ENCODE results near the gene EPS8L1.
"Not testable (repeated sequence)": the region's sequence is repeated elsewhere in the genome, so short reads cannot be mapped to it uniquely, and the experiment has no call there.

EPS8L1 gene

DNA sequence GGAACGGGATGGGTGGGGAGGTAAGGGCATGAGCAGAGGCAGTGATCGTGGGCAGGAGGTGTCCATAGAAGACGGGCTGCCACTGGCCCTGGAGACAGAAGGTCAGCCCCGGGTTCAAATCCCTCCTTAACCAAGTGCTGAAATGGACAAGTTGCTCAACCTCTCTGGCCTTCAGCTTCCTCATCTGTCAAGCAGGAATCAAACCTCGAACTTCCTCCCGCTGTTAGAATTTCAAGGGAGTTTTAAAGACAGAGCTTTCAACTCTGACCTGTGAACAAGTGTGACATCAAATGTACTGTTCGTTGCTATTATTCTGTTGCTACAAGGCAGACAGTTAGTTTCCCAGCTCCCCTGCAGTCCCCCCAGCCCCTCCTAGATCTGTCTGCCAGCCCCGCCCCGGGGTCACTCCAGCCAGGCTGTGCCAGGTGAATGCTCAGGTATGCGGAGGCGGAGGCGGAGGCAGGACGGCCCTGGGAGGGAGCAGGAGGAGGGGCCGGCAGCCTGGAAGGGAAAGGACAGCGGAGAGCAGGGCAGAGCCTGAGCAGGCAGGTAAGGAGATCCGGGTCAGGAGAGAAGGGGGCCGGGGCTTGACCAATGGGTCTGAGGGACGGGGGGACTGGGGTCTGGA is at the start of gene EPS8L1:
EPS8L1 (plus strand) TSS at position 499 of the 628 bp plus-strand sequence. CDS start 576 bp downstream, outside the sequence.
- DNase-seq = no peak

DNA sequence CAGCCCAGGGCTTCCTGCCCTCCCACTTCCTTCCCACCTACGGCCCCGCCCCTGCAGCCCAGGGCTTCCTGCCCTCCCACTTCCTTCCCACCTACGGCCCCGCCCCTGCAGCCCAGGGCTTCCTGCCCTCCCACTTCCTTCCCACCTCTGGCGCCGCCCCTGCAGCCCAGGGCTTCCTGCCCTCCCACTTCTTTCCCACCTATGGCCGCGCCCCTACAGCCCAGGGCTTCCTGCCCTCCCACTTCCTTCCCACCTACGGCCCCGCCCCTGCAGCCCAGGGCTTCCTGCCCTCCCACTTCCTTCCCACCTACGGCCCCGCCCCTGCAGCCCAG is 48.6 kb upstream of the EPS8L1 start:
- DNase-seq = not testable (repeated sequence)

DNA sequence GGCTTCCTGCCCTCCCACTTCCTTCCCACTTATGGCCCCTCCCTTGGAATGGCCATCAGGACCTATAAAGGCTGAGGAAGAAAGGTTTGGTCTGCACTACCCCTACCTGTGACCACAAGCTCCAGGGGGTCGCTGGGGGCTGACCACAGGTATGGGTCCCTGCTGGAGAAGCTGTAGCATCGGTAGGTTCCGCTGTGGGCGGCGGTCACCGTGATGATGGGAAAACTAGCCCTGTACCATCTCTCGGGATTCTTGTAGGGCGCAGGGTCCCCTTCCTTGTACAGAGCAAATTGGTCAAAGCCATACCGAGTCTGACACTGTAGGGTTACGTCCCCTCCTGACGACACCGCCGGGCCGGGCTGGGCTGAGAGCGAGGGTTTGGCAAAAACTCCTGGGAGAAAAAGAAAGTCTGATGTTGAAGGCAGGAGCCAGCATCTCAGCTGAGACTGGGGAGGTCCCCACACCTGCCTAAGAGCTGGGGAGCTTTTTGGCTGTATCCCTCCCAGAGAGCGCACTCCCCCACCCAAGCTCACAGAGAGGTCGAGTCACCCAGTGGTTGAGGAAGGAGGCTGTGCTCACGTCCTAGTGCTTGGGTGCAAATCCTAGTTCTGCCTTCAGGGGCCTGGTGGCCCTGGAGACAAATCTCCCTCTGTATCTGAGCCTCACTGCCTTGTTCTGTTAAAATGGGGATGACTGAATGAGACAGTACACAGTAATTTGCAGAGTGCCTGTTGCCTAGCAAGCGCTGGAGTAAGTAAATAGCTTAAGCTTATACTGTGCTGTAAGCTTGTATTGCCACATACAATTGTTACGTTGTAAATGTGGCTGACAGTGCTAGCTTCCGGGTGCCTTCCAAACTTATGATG is 48.0 kb upstream of the EPS8L1 start:
- no peak for DNase-seq

- DNase-seq = no peak
Observed at GRCh38 chr19:55028757-55029156, 46.9 kb upstream of the EPS8L1 start.

DNA sequence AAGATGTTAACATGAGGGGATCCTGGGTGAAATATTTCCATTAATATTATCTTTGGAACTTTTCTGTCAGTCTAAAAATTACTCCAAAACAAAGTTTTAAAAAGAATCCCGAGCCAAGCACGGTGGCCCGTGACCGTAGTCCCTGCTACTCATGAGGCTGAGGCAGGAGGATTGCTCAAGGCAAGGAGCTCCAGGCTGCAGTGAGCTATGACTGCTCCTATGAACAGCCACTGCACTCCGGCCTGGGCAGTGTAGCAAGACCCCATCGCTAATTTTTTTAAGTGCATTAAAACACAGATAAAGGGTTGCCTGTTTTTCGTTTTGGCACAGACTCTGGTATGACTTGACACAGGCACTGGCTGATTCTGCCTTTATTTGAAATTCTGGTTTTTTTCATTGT is 44.5 kb upstream of the EPS8L1 start:
- DNase-seq = no peak

DNA sequence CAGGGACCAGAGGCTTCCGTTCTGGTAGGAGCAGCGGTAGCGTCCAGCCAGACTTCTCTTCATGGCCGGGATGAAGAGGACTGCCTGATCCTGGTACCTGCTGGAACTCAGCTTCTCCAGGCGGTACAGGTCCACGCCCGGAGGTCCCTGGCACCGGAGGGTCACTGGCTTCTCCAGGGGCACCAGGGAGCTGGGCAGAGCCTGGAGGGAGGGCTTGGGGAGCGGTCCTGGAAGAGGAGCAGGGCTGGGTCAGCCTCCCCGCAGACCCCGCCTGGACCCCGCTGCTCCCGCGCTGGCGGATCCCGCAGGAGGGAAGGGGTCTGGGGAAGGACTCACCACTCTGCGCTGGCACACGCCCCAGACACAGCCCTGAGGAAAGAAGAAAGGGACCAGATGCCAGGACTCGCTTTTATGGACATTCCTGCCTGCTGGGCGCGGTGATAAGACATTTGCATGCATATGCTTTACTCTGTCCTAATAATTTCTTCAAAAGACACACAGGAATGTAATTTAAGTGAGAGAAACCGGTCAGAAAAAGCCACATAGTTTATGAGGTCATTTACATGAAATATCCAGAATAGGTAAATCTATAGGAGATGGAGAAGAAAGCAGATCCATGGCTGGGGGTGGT is 43.4 kb upstream of the EPS8L1 start:
- no peak for DNase-seq

DNA sequence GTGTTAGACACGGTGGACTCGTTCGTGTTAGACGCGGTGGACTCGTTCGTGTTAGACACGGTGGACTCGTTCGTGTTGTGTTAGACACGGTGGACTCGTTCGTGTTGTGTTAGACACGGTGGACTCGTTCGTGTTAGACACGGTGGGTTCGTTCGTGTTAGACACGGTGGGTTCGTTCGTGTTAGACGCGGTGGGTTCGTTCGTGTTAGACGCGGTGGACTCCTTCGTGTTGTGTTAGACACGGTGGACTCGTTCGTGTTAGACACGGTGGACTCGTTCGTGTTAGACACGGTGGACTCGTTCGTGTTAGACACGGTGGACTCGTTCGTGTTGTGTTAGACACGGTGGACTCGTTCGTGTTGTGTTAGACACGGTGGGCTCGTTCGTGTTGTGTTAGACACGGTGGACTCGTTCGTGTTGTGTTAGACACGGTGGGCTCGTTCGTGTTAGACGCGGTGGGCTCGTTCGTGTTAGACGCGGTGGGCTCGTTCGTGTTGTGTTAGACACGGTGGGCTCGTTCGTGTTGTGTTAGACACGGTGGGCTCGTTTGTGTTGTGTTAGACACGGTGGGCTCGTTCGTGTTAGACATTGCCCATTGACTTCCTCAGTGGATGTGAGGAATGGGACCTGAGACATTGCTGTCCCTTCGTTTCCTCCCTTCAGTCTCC is 42.6 kb upstream of the EPS8L1 start:
- not testable (repeated sequence) for DNase-seq

DNA sequence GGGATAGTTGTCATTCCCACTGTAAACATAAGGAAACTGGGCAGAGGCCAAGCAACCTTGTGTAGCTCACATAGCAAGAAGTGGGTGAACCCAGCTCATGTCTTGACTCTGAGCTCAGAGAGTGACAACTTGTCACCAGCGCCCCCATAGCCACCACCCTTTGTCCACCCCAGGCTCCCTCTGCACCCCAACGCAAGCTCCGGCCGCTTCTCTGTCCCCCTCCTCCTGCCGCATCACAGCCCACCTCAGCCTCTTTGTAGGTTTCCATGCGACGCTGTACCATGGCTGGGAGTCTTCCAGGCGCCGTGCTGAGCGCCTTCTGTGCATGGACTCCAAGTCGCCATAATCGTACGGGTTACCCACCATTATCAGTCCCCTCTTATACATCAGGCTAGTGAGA is 40.9 kb upstream of the EPS8L1 start:
- DNase-seq = no peak

DNA sequence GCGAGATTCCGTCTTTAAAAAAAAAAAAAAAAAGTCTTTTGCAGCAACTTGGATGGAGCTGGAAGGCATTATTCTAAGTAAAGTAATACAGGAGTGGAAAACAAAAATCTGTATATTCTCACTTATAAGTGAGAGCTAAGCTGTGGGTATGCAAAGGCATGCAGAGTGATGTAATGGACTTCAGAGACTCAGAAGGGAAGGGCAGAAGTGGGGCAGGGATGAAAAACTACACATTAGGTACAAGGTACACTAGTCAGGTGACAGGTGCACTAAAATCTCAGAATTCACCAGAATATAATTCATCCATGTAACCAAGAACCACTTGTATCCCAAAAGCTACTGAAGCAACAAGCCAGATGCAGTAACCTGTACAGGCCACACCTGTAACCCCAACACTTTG is 39.6 kb upstream of the EPS8L1 start:
- DNase-seq = no peak

DNA sequence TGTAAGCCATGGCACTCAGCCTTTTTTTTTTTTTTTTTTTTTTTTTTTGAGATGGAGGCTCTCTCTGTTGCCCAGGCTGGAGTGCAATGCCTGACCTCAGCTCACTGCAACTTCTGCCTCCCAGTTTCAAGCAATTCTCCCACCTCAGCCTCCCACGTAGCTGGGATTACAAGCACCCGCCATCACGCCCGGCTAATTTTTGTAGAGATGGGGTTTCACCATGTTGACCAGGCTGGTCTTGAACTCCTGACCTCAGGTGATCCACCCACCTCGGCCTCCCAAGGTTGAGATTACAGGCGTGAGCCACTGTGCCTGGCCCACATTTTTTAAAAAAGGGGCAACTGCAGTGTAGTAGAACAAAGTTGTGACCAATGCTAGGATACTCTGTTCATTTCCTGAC is 38.1 kb upstream of the EPS8L1 start:
- not testable (repeated sequence) for DNase-seq

DNA sequence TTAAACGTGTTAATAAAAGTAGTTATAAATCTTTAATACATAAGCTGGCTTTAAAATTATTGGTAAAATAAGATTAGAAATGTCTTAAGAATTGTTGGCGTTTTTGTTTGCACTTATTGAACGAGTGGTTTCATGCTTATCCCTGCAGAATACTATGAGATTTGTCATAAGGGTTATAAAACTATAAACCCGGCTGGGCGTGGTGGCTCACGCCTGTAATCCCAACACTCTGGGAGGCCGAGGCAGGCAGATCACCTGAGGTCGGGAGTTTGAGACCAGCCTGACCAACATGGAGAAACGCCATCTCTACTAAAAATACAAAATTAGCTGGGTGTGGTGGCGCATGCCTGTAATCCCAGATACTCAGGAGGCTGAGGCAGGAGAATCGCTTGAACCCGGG is 35.0 kb upstream of the EPS8L1 start:
- not testable (repeated sequence) for DNase-seq

DNA sequence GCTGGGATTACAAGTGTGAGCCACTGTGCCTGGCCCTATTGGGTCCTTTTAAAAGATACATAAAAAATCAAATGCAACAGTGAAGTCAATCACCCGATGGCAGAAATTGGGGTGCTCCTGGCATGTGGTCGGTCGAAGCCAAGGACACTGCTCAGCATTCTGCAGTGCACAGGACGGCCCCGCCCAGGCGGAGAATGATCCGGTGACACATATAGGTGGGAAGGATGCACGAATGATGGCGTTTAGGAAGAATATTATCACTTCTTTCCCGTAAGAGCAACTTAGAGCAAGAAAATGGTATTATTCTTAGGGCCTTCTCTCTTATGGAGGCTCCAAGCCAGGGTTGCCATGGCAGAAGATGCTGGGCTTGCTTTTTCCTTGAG is 34.4 kb upstream of the EPS8L1 start:
- no peak for DNase-seq

DNA sequence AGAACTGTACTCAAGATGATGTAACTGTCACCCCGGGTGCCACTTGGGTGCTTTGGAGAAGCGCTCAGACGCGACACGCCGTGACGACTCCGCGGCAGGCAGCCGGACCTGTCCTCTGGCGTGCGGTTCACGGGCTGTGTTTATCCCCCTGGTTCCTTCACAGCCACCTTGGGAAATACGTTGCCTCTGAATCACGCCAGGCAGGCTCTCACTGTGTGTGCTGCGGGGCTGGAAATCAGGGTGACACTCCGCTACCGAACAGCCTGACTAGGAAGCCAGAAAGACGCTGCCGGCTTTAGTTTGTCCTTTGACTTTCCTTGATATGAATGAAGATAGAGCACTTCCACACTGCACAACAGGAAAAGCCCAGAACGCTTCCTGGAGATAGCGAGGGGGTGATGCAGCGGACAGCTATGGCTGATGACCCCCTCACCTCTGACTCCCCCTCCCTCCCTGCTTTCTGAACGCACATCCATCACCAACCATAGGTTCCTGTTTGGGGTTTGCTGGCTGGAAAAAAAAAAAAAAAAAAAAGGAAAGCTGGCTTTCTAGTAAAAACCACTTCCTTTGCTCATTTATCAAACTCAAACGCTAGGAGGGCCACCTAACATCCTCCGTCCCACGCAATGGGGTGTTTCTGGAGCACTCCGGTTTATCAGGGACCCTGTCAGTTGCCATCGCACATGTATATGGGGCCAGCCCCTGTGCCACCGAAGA is 33.9 kb upstream of the EPS8L1 start:
- DNase-seq = no peak

DNA sequence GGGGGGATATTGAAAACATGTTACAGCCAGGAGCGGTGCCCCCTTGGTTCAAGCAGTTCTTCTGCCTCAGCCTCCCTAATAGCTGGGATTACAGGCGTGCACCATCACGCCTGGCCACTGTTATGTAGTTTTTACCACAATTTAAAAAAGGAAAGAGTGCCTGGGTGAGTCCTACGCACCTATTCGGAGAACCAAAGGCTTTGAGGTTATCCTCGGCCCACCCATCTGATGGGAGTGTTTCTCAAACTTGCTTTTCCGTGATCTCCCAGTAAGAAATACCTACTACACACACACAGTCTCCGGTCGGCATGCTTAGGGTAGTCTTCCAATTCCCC is 33.4 kb upstream of the EPS8L1 start:
- DNase-seq = no peak

DNA sequence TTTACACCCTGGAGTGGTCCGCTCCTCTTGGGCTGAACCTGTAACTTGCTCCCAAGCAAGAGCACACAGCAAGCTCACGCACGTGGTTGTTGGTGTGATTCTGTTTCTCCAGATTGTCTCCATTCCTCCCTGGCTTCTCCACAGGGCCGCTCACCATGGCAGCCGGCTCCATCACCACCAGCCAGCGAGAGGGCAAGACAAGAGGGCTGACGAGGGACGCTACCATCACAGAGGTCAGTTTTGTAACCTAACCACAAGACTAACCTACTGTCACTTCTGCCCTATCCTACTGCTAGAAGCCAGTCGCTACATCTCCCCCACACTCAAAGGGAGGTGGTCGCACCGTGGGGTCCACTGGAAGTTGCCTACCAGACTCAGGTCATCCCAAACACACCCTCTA is 33.0 kb upstream of the EPS8L1 start:
- DNase-seq = no peak

DNA sequence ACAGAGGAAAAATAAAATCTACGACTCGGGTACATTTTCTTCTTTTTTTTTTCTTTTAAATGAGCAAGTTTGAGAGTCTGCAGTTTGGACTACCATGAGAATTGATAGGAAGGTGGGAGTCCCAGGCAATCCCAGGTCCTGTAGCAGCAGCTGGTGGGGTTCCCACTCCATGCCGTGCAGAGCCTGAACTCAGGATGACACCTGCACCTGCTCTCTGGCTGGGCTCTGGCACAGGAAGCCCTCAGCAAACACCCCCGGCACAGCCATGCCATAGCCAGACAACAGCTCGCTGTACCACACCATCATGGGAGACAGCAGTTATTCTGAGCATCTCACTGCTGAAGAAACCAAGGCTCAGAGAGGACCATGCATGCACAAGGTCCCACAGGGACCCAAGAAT is 31.4 kb upstream of the EPS8L1 start:
- no peak for DNase-seq

GRCh38 chr19:55044771-55045716 is 30.6 kb upstream of the EPS8L1 start:
- DNase-seq = no peak

- no peak for DNase-seq
Observed at GRCh38 chr19:55046975-55047622, 28.6 kb upstream of the EPS8L1 start.

DNA sequence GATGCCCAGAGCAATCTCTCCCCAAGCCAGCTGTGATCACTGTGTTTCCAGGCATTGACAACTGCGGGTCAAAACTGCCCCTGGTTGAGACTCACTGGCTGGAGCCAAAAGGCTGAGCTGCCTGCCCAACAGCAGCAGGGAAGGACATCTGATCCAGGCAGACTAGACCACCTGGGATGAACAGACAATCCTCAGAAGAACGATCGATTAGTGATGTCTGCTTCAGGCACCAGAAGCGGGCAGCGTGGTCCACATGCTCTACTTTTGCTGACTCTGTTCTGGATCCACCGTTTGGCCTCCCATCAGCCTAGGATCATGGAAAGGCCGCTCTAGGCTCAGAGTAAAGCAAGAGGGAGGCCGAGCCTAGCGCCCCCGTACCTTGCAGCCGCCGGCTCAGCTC is 27.7 kb upstream of the EPS8L1 start:
- DNase-seq = no peak

DNA sequence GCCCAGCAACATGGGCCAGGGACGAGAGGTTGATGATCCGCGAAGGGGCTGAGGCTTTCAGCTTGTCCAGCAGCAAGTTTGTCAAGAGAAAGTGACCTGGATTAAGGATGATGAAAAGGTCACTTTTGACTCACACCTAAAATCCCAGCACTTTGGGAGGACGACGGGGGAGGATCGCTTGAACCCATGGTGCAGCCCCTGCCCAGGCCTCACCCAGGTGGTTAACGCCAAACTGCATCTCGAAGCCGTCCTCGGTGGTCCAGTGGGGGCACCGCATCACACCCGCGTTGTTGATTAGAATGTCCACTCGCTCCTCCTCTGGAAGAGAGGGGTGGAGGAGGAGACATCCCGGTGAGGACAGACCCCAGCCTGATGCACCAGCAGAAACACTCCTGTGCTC is 27.2 kb upstream of the EPS8L1 start:
- no peak for DNase-seq

DNA sequence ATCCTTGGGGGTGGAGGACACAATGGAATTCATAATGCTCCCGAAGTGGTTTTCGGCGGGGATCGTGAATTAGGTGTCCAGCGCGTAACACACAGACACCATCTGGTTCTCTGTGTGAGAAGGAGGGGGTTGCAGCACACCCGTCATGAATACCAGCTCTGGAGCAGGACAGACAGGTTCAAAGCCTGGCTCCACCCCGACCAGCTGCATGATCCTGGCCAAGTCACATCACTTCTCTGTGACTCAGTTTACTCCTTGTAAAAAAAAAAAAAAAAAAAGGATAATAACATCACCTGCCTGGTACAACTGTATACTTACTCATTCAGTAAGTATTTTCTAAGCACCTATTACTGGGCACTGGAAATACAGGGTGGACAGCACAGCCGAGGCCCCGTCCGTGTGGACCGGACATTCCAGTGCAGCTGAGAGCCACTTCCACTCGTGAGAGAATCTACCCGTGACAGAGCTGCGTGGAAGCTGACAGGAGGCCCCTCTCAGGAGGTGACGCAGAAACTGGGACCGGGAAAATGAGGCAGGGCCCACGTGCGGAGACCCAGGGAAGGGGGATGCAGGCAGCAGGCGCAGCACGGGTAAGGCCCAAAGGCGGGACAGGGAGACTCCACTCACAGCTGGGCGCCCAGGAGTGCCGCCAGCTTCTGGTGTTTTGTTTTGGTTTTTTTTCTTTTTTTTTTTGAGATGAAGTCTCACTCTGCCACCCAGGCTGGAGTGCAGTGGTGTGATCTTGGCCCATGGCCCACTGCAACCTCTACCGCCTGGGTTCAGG is 24.7 kb upstream of the EPS8L1 start:
- no peak for DNase-seq
